Stimulated activated CD8-positive, alpha-beta memory T cell treated with anti-CD3 and anti-CD28 coated beads, Interleukin-2, amount 100 ng/mL, for 48 hours (primary cell): ENCODE measurements around the gene BICC1.

Experiments
- DNase-seq, 2 donors: peaks; one replicate each; pipeline ENCODE4 v3.0.0-alpha.2; 2020; ENCODE audit warnings: low read depth in 2 of 2

The BICC1 gene

DNA sequence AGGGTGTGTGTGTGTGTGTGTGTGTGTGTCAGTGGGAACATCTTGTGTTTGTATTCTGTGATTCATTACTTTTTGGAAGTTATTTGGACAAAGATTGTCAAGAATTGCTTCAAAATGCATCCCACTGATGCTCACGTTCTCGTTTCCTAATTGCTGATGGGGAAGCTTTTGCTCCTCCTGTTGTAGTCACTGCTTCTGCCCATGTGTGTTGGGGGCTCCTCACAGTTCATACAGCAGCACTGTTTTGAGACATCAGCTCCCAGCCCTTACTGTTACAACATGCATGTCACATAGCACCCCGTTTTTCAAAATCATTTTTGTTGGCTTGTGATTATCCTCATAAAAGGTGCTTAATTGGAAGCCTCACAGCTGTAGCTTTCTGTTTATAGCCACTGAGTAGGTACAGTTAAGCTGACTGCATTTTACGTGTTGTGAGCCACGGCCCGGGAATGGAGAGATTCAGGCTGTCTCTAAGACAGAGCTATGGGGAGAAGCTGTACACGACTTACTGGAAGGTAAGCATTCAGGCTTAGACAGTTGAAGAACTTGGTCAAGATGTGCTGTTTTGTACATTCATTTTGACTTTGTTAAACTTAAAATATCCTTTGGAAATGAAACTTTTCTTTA is 87.4 kb downstream of the BICC1 start:
- no peak for DNase-seq

DNA sequence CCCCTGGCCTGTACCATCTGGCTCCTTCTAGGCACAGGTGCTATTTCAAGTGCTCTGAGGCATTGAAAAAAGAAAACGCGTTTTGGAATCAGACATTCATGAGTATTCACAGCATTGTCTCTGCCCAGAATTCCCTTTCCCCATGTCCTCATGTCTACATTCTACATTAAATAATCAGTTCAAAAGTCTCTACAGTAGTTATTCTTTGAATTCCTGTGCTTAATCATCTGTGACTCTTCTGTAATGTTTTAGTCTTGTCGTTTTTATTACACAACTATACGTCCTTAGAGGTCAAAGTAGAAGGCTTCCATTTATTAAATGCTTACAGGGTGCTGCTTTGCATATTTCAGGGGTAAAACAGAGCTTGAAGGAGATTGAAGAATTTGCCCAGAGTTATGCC is 95.7 kb downstream of the BICC1 start:
- DNase-seq, result no peak

DNA sequence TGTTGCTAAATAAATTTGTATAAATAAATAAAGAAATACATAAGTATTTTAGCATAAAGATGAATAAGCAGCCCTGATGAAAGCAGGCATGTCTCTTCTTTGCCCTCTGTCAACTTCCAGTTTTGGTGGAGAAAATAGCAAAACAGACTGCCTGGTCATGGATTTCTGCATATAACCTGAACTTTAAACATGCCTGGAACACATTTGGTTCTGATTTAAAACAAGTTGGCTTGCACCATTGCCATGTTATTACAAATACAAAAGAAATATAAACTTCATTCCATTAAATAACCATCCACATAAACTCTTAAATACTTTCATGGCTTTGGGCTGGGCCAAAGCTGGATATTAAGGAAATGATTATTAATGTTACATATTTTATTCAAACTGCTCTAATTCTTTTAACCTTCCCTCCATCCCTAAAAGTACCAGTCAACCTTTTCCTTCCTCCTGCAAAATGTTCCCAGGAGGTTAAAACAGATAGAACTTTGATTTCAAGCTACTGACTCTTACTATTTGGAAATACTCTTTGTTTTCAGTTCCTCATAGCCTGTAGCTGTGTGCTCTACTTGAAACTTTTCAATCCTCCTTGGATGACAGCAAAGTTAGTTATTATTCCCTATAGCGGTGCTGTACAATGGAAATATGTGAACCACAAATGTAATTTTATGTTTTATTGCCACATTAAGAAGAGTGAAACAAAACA is 96.3 kb downstream of the BICC1 start:
- no peak for DNase-seq

DNA sequence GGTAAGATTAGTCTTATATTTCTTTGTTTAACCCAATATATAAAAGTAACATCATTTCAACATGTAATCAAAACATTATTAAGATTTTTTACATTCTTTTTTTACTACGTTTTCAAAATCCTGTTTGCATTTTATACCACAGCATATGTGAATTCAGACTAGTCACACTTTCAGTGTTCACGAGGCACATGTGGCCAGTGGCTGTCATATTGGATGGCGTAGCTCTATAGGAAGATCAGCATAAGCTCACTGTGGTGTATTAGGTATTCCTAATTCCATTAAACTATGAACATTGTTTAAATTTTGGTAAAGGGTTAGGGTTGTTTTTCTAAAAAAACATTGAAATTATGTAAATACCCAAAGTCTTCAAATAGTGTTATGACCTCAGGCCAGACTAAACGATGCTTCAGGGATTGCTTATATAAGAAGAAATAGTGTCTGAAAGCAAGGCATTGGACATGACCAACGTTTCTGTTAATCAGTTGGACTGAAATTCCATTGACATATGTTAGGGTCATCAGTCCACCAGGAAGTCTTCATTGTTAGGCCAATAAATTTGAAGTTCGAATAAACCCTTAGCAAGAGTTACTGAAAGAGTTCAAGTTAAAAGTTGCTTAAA is 97.0 kb downstream of the BICC1 start:
- no peak for DNase-seq

DNA sequence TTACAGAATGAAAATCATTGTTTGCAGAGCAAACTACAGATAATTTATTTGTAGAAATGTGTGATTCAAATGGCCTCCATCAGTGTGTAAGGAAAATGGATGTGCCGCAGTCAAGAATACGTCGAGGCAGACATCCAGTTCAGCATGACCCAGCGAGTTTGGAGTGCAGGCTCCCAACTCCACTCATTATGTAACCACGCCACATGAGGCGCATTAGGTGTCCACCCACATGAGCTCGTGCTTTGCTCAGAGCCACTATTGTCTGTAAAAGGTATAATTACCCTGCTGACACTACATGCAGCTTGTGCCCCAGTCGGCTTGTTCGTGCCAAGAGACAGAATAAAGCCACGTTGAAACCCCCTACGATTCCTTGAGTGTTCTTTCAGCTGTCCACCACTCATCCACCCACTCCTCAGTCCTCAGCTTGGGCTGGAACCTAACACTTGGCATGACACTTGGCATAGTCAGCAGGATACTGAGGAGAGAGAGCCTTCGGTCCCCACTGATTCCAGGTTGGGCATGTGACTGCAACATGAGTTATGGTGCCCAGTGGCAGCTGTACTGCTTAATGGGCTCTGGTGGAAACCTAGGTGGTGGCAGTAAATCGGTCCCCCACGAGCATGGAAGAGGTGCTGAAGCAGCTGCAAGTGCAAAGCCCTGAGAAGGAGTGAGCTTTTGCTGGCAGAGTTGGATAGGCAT is 102.7 kb downstream of the BICC1 start:
- DNase-seq, result no peak

DNA sequence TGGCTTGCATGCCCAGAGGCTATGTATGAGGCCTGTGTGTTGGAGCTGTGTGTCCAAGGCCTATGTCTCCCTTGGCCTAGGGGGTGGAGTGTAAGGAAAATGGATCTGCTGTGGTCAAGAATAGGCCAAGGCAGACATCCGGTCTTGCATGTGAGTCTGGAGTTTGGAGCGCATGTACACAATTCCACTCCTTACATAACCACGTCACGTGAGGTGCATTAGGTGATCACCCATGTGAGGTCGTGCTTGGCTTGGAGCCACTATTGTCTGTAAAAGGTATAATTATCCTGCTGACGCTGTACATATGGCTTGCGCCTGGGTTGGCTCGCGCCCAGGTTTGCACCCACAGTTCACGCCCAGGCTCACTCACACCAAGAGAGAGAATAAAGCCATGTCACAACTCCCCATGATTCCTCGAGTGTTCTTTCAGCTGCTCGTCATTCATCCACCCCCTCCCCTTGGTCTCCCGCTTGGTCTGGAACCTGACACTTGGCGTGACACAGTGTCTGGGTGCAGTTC is 105.5 kb downstream of the BICC1 start:
- no peak for DNase-seq

DNA sequence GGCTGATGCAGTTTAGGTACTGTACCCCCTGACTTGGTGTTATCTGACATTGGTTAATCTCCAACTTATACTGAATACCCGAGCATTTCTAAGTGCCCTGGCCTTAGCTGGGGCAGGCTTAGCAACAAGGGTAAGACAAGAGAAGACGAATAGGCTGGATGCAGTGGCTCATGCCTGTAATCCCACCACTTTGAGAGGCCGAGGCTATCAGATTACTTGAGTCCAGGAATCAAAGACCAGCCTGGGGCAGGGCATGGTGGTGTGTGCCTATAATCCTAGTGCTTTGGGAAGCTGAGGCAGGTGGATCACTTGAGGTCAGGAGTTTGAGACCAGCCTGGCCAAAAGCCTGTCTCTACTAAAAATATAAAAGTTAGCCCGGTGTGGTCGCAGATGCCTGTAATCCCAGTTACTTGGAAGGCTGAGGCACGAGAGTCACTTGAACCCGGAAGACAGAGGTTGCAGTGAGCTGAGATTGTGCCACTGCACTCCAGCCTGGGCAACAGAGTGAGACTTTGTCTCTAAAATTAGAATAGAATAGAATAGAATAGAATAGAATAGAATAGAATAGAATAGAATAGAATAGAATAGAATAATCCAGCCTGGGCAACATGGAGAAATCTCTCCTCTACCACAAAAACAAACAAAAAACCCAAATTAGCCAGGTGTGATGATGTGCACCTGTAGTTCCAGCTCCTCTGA is 108.9 kb downstream of the BICC1 start:
- no peak for DNase-seq

DNA sequence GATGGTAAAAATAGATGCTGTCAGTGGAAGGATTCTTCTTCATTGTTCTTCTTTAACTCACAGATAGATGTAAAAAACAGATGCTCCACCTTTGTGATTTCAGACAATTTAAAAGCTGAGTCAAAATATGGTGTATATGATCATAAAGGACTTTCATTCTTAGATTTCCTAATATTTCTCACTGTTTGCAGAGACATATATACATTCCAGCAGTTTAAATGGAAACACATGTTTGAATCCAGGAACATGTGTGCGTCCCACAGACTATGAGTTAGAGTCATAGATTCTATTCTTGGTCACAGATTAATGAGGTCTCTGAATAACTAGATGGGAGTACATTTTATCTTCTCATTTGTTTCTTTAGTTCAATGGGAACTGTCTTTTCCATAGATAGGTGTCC is 109.6 kb downstream of the BICC1 start:
- no peak for DNase-seq

DNA sequence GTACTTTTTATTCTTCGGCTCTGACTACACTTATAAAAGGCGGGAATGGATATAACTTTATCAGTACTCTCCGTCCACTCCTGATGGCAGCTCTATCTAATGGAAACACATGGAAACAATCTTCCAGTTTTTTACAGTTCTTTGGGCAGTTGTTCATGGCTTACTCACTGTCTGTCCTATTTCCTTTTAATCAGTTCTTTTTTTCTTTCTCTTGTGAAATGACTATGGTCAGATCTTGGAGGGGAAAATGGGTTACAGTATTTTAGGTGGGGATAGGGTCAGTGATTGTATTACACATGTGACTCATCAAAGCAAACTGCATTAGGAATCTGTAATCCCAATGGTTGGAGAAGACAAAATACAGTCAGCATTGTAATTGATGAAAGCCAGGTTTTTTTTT is 112.4 kb downstream of the BICC1 start:
- no peak for DNase-seq

DNA sequence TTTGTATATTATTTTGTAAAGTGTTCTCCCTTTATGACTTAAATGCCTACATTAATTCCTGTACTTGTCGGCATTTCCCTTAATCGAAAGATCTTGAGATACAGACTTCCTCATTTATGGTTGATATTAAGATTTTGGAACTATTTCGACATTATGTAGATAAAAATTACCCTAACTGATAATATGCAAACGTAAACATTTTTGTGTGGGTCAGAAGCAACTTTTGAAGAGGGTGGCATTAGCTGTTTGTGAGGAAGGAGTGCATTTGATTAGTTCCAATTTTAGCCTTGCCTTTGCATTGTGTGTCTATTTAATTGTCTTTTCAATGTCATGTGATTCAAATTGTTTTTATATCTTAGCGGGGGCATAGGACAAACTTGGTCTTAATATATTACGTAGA is 114.7 kb downstream of the BICC1 start:
- DNase-seq, result no peak

DNA sequence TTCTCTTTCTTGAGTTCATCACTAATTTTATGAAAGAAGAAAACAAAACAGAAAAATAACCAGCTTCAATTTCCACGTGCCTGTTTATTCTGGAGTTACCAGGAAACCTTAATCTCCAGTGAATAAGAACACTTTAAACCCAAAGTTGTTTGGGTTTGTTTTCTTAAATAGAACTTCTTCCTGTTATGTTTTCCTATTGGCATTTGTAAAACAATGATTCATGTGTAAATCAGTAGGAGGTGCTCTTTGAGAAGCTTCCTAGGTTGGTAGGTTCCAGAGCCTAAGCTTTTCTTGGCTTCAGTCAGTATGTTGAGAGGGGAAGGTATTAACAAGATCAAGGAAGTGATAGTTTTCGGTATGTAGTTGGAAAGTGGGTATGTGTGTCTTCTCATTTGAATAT is 119.0 kb downstream of the BICC1 start:
- DNase-seq, result no peak

DNA sequence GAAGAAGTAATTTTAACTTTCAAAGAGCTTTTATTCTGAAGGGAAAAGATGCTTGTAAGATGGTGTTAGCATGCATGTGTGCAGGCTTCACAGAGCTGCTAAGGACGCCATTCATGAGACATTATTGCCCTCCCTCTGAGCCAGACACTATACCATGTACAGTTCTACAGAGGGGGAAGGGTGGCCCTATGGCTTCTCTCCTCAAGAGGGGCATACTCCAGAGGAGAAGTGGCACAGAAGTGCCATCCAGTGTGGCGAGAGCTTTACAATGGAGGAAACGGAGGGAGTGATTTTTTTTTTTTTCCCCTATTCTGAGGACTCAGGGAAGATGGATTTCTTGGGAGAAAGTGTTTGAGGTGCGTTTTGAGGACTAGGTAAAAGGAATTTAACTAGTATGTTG is 119.5 kb downstream of the BICC1 start:
- no peak for DNase-seq

DNA sequence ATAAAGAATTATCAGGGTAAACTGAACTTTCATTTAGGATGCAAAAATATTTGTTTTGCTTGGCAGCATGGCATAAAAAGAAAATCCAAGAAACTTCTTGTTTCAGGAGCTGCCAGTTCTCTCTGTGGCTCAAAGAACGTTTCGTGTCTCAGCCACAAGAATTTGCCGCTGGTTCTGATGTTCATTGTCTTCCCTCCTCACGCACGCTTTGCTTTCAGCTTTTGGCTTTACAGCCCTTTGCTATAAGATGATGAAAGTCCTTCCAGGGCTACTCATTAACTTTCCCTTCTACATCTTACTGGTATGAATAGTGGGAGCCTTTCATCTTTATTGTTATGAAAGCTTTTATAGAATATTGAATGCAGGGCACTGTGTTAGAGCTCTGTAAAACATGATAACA is 124.7 kb downstream of the BICC1 start:
- DNase-seq, result no peak

DNA sequence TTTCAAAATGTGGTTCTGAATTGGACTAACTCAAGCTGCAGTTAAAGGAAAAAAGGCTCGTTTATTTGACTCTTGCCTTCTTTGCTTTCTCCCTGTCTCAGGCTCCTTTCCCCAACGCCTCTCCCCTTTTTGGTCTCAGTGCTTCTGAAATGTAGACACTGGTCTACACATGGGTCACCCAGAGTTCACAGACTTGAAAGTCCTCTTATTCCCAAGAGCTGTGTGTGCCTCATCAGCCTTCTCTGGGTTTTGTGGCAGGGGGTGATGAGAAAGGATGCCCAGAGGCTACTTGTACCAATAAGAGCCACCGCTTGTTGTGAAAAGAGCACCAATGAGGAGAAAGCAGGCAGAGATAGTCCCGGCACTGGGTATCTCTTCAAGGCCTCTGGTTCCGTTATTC is 125.7 kb downstream of the BICC1 start:
- no peak for DNase-seq

DNA sequence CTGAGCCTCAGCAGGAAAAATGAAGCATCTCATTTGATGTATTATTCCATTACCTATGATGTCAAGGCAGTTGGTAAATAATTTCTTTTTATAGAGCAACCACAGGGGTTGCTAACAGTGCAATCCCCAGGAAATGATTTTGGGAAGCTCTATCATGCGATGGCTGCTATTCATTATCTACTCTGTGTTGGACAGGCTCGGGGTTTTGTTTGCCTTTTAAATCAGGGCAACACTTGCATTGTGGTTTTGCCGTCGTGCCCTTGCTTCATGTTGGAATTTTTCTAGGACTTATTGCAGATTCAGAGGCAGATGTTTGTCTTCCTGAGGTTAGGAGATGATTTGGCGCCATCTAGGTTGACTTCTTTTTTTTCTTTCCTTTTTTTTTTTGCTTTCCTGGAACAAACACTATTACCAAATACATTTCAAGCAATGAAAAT is 128.4 kb downstream of the BICC1 start:
- DNase-seq, result no peak

DNA sequence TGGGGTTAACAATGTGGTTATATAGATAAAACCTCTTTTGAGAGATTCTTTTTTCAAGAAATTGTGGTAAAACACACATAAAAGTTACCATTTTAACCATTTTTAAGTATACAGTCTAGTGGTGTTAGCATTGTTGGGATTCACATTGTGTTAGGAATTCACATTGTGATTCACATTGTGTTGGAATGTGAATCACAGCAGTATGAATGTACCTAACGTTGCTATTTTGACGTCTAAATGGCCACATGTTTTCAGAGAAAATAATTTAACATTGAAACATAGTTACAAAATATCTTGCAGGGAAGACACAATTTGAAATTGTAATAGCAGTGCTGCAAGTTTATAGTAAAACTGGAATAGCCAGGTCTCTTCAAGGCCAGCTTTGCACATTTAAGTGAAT is 129.0 kb downstream of the BICC1 start:
- DNase-seq, result no peak

DNA sequence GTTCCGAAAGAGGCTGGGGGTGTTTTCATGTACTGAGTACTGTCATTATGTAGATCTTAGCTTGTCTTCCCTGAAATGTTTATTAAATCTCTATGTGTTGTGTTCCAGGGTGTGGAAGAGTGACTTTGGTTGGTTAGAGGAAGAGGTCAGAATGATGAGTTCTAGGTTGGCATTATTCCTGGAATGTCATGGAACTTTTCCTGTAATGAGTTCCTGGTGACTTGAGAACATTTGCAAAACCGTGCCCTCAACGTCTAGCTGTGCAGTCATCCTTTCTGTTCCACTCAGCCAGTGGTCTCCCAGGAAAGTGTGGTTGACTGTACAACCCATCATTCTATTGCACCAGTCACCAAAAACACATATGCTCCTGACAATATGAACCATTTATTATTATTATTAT is 129.6 kb downstream of the BICC1 start:
- DNase-seq, result no peak

DNA sequence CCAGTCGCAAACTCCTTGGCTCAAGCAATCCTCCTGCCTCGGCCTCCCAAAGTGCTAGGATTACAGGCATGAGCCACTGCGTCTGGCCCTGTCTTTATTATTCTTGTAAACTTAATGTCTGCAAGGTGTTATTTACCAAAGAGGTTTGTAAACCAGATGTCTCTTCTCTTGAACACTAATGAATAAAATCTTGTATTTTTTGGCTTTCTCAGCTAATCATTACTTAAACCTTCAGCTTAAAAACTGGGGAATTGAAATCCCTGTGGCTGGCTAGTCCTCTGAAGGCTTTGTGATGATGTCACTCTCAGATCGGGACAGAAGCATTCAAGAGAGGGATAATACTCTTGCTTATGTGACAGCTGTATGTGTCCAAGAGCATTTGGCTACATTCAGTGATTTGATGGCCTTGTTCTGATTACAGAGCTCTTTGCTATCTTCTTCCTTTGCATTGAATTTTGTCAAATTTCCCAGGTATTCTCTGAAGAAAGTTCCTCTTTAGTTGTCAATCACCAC is 130.3 kb downstream of the BICC1 start:
- DNase-seq, result no peak

DNA sequence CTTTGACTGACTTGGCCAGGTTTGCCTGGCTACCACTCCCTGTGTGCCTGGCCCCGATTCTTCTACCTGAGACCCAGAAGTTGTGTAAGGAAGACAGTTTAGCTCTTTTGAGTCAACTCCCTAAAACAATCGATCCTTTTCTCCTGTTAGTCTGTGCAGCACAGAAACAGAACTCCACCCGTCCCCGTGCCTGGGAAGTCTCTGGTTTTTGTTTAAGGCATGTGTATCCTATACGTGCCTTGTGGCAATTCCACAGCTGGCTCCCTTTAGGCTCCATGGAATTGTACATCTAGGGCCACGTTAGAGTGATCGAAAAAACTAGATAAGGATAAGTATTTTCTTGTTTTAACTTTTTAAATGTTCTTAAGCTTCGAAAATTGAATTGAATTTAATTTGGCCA is 131.6 kb downstream of the BICC1 start:
- DNase-seq, result no peak

DNA sequence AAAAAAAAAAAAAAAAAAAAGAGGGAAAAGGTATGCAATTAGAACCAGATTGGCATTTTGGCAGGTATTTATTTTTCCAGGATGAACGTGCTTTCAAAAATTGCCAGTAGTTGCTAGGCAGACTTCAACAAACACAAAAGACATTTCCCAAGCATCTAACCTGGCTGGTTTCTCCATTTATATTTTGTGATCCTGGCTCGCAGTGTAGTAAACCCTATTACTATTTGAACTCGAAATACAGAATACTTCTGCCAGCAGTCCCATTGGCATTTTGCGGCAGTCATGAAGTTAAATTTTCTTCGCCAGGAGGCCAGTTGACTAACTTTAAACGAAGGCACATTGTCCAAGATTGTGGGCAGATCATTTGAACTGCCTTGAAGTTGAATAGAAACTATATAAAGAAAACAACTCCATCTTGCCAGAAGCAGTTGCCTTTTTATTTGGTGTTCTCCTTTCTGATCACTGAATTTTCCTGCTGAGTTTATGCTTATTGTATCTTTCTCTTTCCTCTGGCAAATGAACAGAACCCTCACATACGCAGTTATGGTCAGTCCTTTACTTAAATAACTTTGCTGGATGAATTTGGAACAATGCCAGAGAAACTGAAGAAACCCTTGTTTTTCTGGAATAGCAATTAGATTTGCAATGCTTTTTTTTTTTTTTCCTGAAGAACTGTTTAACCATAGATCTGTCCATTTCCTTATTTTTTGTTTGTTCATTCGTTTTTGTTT is 132.9 kb downstream of the BICC1 start:
- no peak for DNase-seq
